GM18505 (cell line): ENCODE data around the gene ZMYM4.
"Not testable (repeated sequence)": the region's sequence is repeated elsewhere in the genome, so short reads cannot be mapped to it uniquely, and the experiment has no call there.

Experiments used
- ATAC-seq: cut with Tn5 transposase; IDR thresholded peaks from one replicate; pipeline ENCODE4 v1.9.1; 2021; ENCODE audit not compliant: unreplicated experiment
- POLR2A ChIP-seq: IDR thresholded peaks from 4 replicates; pipeline ENCODE4 v1.6.1; 2011; ENCODE audit warnings: borderline replicate concordance; ENCODE audit not compliant: insufficient read depth, insufficient read length; ENCODE audit errors: extremely low read depth

The ZMYM4 gene

DNA sequence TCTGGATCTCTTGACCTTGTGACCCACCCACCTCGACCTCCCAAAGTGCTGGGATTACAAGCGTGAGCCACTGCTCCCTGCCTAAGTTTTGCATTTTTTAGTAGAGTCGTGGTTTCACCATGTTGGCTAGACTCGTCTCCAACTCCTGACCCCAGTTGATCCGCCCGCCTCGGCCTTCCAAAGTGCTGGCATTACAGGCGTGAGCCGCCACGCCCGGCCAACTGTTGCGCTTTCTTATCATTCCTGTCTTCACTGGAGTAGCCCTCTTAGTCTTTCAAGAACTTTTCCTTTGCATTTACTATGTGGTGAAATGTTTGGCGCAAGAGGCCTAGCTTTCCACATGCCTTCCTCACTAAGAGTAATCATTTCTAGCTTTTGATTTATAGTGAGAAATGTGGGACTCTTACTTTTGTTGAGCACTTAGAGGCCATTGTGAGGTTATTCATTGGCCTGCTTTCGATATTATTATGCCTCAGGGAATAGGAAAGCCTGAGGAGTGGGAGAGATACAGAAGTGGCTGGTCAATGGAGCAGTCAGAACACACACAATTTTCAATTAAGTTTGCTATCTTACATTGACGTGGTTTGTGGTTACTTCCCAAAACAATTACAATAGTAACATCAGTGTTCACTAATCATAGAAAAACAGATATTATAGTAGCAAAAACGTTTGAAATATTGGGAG is 111.0 kb downstream of the ZMYM4 start:
- ATAC-seq: no peak
- no peak for TF ChIP-seq POLR2A

DNA sequence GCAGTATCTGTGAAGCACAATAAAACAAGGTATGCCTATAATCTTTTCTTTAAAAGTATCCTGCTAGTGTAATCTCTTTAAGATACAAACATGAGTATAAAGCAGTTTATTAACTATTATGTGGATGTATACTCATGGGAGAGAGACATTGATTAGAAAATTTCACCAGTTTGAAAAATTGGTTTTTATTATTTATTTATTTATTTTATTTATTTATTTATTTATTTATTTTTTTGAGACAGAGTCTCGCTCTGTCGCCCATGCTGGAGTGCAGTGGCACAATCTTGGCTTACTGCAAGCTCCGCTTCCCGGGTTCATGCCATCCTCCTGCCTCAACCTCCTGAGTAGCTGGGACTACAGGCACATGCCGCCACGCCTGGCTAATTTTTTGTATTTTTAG is 111.6 kb downstream of the ZMYM4 start:
- not testable (repeated sequence) for ATAC-seq

DNA sequence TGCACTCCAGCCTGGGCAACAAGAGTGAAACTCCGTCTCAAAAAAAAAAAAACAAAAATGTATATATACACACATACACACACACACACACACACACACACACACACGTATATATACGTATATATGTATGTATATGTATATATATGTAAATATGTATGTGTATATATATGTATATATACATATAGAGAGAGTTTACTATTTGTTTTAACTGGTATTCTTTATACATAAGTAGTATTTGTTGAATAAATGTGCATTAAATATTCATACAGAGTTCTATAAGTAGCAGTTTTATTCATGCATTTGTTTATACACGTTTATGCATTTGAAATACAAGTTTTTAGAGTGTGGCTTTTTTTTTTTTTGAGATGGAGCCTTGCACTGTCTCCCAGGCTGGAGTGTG is 113.6 kb downstream of the ZMYM4 start:
- TF ChIP-seq POLR2A: no peak
- no peak for ATAC-seq

DNA sequence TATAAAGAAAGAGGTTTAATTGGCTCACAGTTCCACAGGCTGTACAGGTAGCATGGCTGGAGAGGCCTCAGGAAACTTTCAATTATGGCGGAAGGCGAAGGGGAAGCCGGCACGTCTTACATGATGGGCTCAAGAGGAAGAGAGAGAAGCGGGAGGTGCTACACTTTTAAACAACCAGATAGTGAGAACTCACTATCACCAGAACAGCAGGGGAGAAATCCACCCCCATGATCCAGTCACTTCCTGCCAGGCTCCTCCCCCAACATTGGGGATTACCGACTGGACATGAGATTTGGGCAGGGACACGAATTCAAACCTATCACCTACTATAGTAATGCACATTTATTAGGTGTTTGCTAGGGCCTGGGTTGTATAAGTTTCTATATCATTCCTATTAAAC is 117.8 kb downstream of the ZMYM4 start:
- no peak for TF ChIP-seq POLR2A
- no peak for ATAC-seq

DNA sequence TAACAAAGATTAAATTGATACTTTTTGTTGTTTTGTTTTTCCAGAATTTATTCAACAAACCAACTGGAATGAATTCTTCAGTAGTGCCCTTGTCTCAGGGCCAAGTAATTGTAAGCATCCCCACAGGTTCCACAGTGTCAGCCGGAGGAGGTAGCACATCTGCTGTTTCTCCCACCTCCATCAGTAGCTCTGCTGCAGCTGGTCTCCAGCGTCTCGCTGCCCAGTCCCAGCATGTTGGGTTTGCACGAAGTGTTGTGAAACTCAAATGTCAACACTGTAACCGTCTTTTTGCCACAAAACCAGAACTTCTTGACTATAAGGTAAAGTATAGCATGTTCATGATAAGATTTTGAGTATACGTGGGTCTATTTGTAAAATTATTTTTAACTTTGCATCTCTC is 118.5 kb downstream of the ZMYM4 start:
- TF ChIP-seq POLR2A: no peak
- ATAC-seq: no peak

DNA sequence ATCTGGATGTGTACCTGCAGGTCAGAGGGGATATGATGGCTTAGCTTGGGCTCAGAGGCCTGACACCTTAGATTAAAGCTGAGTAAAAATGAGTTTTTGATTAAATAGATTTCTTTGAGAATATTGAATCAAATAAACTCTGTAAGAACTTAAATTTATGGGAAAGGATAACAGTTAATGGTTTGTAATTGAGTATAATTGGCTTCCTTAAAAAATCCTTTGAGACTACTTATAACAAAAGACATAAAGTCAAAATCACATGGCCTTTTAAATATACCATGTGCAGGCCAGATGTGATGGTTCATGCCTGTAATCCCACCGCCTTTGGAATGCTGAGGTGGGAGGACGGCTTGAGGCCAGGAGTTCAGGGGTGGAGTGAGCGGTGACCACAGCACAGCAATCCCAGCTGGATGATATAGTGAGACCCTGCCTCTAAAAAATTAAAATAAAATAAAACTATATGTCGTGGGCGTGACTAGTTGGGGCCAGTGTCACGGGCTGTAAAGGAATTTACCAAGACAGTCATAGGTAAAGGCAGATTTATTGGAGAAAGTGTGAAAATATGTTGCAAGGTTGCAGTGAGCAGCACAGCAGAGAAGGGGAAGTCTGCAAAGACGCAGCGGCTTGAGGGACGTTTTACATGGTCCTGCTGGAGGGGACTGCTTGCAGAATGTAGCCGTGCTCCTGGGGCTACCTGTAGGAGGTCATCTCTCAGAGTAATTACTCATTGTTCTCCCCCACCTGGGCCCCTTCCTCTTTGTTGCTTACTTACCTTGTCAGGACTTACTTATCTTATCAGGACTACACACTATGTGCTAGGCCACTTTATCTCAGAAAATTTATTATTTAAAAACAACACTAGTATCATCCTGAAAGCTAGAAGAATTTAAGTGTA is 122.3 kb downstream of the ZMYM4 start:
- no peak for ATAC-seq
- TF ChIP-seq POLR2A: no peak

DNA sequence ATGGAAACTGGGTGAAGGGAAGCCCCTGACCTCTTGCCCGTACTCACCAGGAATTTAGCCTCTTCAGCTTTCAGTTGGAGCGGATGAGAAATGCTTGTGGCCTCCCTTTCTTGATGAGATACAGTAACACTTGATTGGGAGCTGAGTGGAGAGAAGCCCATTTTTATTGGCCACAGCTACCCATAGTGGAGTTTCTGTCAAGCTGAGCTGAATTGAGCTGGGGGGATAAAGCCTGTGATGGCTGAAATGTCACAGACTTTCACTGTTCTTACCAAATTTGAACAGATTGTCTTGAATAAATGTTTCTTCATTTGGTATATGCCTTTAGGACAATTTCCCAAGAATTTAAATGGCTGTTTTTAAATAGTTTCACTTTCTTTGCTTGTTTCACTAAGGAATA is 125.9 kb downstream of the ZMYM4 start:
- no peak for TF ChIP-seq POLR2A
- ATAC-seq: no peak

DNA sequence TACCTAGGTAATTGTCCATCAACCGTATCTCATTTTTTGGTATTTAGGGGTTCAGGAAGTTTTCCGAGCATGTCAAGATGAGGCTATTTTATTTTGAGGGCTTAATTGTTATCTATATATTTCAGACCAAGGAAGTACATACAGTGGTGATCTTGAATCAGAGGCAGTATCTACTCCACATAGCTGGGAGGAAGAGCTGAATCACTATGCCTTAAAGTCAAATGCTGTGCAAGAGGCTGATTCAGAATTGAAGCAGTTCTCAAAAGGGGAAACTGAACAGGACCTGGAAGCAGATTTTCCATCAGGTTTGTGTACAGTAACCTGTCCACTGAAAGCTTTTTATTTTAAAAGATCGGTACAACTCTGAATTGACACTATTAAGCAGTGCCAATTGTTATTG is 130.2 kb downstream of the ZMYM4 start:
- TF ChIP-seq POLR2A: no peak
- no peak for ATAC-seq

DNA sequence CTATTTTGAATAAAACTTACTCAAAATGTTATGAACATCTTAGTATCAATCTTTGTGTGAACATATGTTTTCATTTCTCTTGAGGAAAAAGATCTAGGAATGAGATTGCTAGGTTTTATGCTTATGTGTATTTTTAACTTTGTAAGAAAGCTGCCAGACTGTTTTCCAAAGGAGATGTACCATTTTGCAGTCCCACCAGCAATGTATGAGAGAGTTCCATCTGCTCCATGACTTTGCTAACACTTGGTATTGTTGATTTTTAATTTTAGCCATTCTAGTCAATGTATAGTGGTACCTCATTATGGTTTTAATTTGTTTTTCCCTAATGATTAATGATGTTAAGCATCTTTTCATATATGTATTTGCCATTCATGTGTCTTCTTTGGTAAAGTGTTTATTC is 132.5 kb downstream of the ZMYM4 start:
- no peak for ATAC-seq
- no peak for TF ChIP-seq POLR2A

DNA sequence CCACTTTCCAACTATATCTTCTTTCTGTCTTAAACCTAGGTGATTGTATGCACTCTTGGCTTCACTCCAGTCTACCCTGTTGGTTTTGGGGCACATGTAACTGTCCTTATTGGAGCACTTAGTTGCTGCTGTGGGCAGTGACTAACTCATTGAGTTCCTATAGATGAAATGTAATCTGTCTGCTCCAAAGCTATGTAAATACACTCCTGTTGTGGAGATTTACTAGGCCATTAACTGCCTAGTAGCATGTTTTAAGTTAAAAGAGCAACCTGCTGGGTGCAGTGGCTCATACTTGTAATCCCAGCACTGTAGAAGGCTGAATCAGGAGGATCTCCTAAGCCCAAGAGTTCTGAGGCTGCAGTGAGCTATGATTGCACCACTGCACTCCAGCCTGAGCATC is 137.6 kb downstream of the ZMYM4 start:
- no peak for TF ChIP-seq POLR2A
- no peak for ATAC-seq

DNA sequence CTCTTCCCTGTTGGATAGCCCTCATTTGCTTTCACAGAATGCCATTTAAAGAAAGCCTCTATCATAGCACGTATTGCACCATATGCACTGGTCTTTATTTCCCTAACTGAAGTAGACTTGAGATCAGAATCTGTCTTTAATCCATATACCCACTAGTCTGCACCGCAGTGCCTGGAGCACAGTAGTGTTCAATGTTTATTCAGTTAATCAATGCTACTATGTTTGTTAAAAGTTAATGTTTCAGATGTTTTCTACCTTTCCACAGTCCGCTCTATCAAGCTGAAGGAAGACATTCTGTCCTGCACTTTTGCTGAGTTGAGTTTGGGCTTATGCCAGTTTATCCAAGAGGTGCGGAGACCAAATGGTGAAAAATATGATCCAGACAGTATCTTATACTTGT is 139.2 kb downstream of the ZMYM4 start:
- no peak for TF ChIP-seq POLR2A
- ATAC-seq: no peak

DNA sequence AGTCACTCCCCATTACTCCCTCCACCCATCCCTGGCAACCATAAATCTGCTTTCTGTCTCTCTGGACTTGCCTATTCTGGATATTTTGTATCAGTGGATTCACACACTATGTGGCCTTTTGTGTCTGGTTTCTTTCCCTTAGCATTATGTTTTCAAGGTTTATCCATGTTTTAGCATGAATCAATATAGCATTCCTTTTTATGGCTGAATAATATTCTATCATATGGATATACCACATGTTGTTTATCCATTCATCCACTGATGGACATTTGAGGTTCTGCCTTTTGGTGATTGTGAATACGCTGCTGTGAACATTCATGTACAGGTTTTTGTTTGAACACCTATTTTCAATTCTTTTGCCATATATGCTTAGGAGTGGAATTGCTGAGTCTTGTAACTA is 140.4 kb downstream of the ZMYM4 start:
- ATAC-seq: no peak
- TF ChIP-seq POLR2A: no peak

DNA sequence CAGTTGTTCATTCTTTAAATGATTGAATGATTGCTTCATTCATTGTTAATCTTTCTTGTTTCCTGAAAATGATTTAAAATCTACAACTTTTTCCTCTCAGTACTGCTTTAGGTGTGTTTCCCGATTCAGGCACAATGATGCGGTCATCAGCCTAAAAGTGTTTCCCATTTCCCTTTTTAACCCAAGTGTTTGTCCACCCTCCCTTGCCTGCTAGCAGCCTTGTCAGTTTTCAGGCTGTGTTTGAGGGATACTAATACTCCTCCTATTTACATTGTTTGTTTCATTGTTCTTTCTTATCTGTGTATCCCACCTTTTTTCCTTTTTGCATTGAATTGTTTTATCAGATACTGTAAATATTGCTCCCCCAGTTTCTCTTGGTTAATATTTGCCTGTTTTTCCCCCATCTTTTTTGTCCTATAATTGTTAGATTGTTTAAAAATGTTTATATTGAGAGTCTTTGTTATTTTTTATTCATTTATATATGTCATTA is 157.6 kb downstream of the ZMYM4 start:
- ATAC-seq: no peak
- no peak for TF ChIP-seq POLR2A

DNA sequence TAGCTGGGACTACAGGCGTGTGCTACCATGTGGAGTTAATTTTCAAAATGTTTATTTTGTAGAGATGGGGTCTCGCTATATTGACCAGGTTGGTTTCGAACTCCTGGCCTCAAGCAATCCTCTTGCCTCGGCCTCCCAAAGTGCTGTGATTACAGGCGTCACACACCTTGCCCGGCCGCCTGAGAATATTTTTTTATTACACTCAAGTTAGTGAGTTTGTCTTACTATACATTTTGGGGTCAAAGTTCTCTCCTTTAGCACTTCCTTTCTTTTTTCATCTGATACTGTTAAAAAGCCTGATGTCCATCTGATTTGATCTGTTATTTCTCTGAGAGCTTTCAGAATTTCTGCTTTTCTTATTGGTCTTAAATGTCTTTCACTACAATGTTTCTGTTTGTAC is 159.9 kb downstream of the ZMYM4 start:
- no peak for ATAC-seq
- no peak for TF ChIP-seq POLR2A
